ENCODE results near the gene PRSS50.
"Not testable (repeated sequence)": the region's sequence is repeated elsewhere in the genome, so short reads cannot be mapped to it uniquely, and the experiment has no call there.

The PRSS50 gene

GRCh38 chr3:46717447-46718231, at the start of gene PRSS50:
PRSS50 (minus strand) TSS chr3:46717869; CDS start chr3:46717824, 45 bp downstream.
- DNase-seq (ENCODE audit: low read depth) = no peak

- DNase-seq (ENCODE audit: low read depth) = no peak
Measured at GRCh38 chr3:46764206-46764605, 46.5 kb upstream of the PRSS50 start.

GRCh38 chr3:46763178-46763577, 45.5 kb upstream of the PRSS50 start:
- no peak for DNase-seq (ENCODE audit: low read depth)

GRCh38 chr3:46759239-46760167, 41.8 kb upstream of the PRSS50 start:
- no peak for DNase-seq (ENCODE audit: low read depth)

- no peak for DNase-seq (ENCODE audit: low read depth)
Measured at GRCh38 chr3:46756642-46757041, 39.0 kb upstream of the PRSS50 start.

- no peak for DNase-seq (ENCODE audit: low read depth)
Measured at GRCh38 chr3:46755646-46756045, 38.0 kb upstream of the PRSS50 start.

- DNase-seq (ENCODE audit: low read depth) = not testable (repeated sequence)
Measured at GRCh38 chr3:46753127-46753526, 35.5 kb upstream of the PRSS50 start.

- no peak for DNase-seq (ENCODE audit: low read depth)
Measured at GRCh38 chr3:46750555-46751038, 32.9 kb upstream of the PRSS50 start.

- DNase-seq (ENCODE audit: low read depth) = no peak
Measured at GRCh38 chr3:46749129-46749528, 31.5 kb upstream of the PRSS50 start.

GRCh38 chr3:46748170-46748569, 30.5 kb upstream of the PRSS50 start:
- no peak for DNase-seq (ENCODE audit: low read depth)

- no peak for DNase-seq (ENCODE audit: low read depth)
Measured at GRCh38 chr3:46746711-46747110, 29.0 kb upstream of the PRSS50 start.

- DNase-seq (ENCODE audit: low read depth) = no peak
Measured at GRCh38 chr3:46742992-46743585, 25.4 kb upstream of the PRSS50 start.

GRCh38 chr3:46739565-46739964, 21.9 kb upstream of the PRSS50 start:
- not testable (repeated sequence) for DNase-seq (ENCODE audit: low read depth)

- no peak for DNase-seq (ENCODE audit: low read depth)
Measured at GRCh38 chr3:46737329-46737731, 19.7 kb upstream of the PRSS50 start.

- no peak for DNase-seq (ENCODE audit: low read depth)
Measured at GRCh38 chr3:46736006-46736872, 18.6 kb upstream of the PRSS50 start.

- no peak for DNase-seq (ENCODE audit: low read depth)
Measured at GRCh38 chr3:46734773-46735172, 17.1 kb upstream of the PRSS50 start.

GRCh38 chr3:46733026-46733800, 15.5 kb upstream of the PRSS50 start:
- DNase-seq (ENCODE audit: low read depth) = no peak

GRCh38 chr3:46731795-46732194, 14.1 kb upstream of the PRSS50 start:
- DNase-seq (ENCODE audit: low read depth) = no peak

- DNase-seq (ENCODE audit: low read depth) = no peak
Measured at GRCh38 chr3:46730819-46731218, 13.2 kb upstream of the PRSS50 start.

- no peak for DNase-seq (ENCODE audit: low read depth)
Measured at GRCh38 chr3:46729038-46729437, 11.4 kb upstream of the PRSS50 start.

Data from stimulated activated CD8-positive, alpha-beta memory T cell treated with anti-CD3 and anti-CD28 coated beads, Interleukin-12 subunit alpha, Interleukin-12 subunit beta, amount 100 ng/mL, for 4 hours (primary cell).